ENCODE measurements around the gene SSMEM1. TPM values are rescaled to one million over a fixed set of nuclear protein-coding genes. Genes with fewer than 3 reads are reported as not detected.
A peak's percentile ranks its signal among the peaks of the same experiment; 100 is the strongest.
"Not testable (repeated sequence)": the region's sequence is repeated elsewhere in the genome, so short reads cannot be mapped to it uniquely, and the experiment has no call there.

The SSMEM1 gene
- not detected for total RNA-seq

- no peak for ATAC-seq
Measured at GRCh38 chr7:130207642-130208041, at the start of gene SSMEM1. Gene SSMEM1, plus strand, starts transcription at chr7:130207860. Its CDS starts 51 bp downstream, at chr7:130207911.

GRCh38 chr7:130160023-130160422 lies 47.6 kb upstream of the SSMEM1 start:
- Mint-ChIP-seq H3K4me1 (ENCODE audit: low read depth) (no peaks in the 10 kb centered on the region), H3K27me3 (ENCODE audit: low read depth) (no peaks in the 10 kb centered on the region), H3K4me3 (no peak overlapping the region), H3K36me3 (ENCODE audit: insufficient read depth) (peaks cover 42% of the 10 kb centered on the region), H3K9me3 (peaks cover 8% of the 10 kb centered on the region)
- no peak for ATAC-seq
- no peak for DNase-seq

More at GRCh38 chr7:130207642-130208041, at the start of gene SSMEM1:
- no peak for DNase-seq
- Mint-ChIP-seq H3K27me3 (ENCODE audit: low read depth) (no peaks in the 10 kb centered on the region), H3K4me1 (ENCODE audit: low read depth) (peaks cover 18% of the 10 kb centered on the region), H3K9me3 (no peaks in the 10 kb centered on the region), H3K4me3 (no peak within 1 kb of the TSS), H3K36me3 (ENCODE audit: insufficient read depth) (peaks cover 7% of the 10 kb centered on the region)

- Mint-ChIP-seq H3K36me3 (ENCODE audit: insufficient read depth) (peaks cover 46% of the 10 kb centered on the region), H3K4me3 (no peak overlapping the region), H3K27me3 (ENCODE audit: low read depth) (no peaks in the 10 kb centered on the region), H3K4me1 (ENCODE audit: low read depth) (no peaks in the 10 kb centered on the region), H3K9me3 (peaks cover 8% of the 10 kb centered on the region)
- DNase-seq (no peak), ATAC-seq (no peak)
Measured at GRCh38 chr7:130160455-130160854, 47.2 kb upstream of the SSMEM1 start.

- Mint-ChIP-seq H3K36me3 (ENCODE audit: insufficient read depth) (peaks cover 49% of the 10 kb centered on the region), H3K27me3 (ENCODE audit: low read depth) (no peaks in the 10 kb centered on the region), H3K4me1 (ENCODE audit: low read depth) (no peaks in the 10 kb centered on the region), H3K9me3 (peaks cover 8% of the 10 kb centered on the region), H3K4me3 (no peak overlapping the region)
- no peak for DNase-seq
- no peak for ATAC-seq
Measured at GRCh38 chr7:130162196-130162595, 45.5 kb upstream of the SSMEM1 start.

GRCh38 chr7:130174237-130174959 lies 33.3 kb upstream of the SSMEM1 start:
- peaks cover 38% of the 10 kb centered on the region for H3K36me3 Mint-ChIP-seq (ENCODE audit: insufficient read depth)
- no peak overlapping the region for H3K4me3 Mint-ChIP-seq
- H3K27me3 Mint-ChIP-seq (ENCODE audit: low read depth), result no peaks in the 10 kb centered on the region
- no peaks in the 10 kb centered on the region for H3K9me3 Mint-ChIP-seq
- H3K4me1 Mint-ChIP-seq (ENCODE audit: low read depth), result no peaks in the 10 kb centered on the region
- no peak for DNase-seq
- no peak for ATAC-seq

DNA sequence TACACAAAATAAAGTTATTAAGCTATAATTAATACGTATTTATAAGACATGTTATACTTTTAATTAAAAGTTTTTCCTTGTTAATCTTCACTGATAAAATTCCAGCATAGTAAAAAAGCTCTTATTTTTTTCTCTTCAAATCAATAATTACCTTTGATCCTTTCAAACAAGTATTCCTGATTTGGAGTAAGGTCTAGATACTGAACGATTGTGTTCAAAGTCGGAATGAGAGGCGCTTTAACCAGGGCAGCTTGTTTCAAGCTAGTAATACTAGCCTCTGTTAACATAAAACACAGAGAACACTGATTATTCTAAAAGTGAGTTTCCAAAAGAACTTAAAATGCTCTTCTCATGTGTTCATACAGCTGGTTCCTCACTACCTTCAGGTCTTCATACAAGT lies 29.4 kb upstream of the SSMEM1 start:
- peaks cover 20% of the 10 kb centered on the region for H3K4me1 Mint-ChIP-seq (ENCODE audit: low read depth)
- H3K27me3 Mint-ChIP-seq (ENCODE audit: low read depth), result no peaks in the 10 kb centered on the region
- no peak overlapping the region for H3K4me3 Mint-ChIP-seq
- DNase-seq, result no peak
- no peaks in the 10 kb centered on the region for H3K9me3 Mint-ChIP-seq
- peaks cover 37% of the 10 kb centered on the region for H3K36me3 Mint-ChIP-seq (ENCODE audit: insufficient read depth)
- no peak for ATAC-seq

DNA sequence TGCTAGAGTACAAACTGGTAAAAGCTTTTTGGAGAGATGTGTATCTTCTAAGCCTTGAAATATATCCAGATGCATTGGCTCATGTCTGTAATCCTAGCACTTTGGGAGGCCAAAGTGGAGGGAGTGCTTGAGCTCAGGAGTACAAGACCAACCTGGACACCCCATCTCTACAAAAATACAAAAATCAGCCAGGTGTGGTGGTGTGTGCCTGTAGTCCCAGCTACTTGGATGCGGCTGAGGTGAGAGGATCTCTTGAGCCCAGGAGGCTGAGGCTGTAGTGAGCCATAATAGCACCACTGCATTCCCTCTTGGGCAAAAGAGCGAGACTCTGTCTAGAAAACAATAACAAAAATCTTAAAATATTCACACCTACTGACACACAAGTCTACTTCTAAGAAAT lies 28.0 kb upstream of the SSMEM1 start:
- Mint-ChIP-seq H3K27me3 (ENCODE audit: low read depth) (no peaks in the 10 kb centered on the region), H3K9me3 (no peaks in the 10 kb centered on the region), H3K36me3 (ENCODE audit: insufficient read depth) (peaks cover 30% of the 10 kb centered on the region), H3K4me1 (ENCODE audit: low read depth) (peaks cover 23% of the 10 kb centered on the region), H3K4me3 (no peak overlapping the region)
- DNase-seq (no peak), ATAC-seq (no peak)

DNA sequence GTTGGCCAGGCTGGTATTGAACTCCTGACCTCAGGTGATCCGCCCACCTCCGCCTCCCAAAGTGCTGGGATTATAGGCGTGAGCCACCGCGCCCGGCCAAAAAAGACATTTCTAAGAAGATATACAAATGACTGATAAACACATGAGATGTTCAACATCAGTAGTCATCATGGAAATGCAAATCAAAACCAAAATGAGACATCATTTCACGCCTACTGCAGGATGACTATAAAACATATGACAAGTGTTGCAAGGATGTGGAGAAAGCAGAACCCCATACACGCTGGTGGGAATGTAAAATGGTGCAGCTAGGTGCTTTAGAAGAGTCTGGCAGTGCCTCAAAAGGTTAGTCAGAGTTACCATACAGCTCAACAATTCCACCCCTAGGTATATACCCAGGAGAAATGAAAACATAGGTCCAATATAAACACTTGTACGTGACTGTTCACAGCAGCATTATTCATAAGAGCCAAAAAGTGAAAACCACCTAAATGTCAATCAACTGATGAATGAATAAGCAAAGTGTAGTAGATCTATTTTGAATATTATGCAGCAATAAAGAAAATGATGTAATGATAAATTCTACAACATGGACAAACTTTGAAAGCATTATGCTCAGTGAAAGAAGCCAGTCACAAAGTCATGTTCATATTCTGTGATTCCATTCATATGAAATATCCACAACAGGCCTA lies 26.9 kb upstream of the SSMEM1 start:
- no peaks in the 10 kb centered on the region for H3K9me3 Mint-ChIP-seq
- H3K4me1 Mint-ChIP-seq (ENCODE audit: low read depth), result peaks cover 24% of the 10 kb centered on the region
- ATAC-seq, result peak; percentile 98
- no peak for DNase-seq
- no peaks in the 10 kb centered on the region for H3K27me3 Mint-ChIP-seq (ENCODE audit: low read depth)
- H3K4me3 Mint-ChIP-seq, result no peak overlapping the region
- H3K36me3 Mint-ChIP-seq (ENCODE audit: insufficient read depth), result peaks cover 30% of the 10 kb centered on the region

DNA sequence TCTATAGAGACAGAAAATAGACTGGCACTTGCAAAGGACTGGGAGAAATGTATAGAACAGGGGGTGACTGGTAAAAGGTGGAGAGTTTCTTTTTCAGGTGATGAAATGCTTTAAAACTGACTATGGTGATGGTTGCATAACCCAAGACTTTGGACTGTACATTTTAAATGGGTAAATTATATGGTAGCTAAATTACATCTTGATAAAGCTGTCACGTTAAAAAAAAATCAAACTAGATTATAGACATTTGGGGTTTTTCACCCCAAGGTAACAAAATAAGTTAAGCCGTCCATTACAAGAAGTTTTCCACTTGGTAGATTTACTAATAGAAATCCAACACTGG lies 26.4 kb upstream of the SSMEM1 start:
- Mint-ChIP-seq H3K4me1 (ENCODE audit: low read depth) (peaks cover 24% of the 10 kb centered on the region), H3K36me3 (ENCODE audit: insufficient read depth) (peaks cover 30% of the 10 kb centered on the region), H3K27me3 (ENCODE audit: low read depth) (no peaks in the 10 kb centered on the region), H3K9me3 (no peaks in the 10 kb centered on the region), H3K4me3 (no peak overlapping the region)
- ATAC-seq, result no peak
- no peak for DNase-seq

- no peak overlapping the region for H3K4me3 Mint-ChIP-seq
- no peaks in the 10 kb centered on the region for H3K9me3 Mint-ChIP-seq
- peaks cover 26% of the 10 kb centered on the region for H3K4me1 Mint-ChIP-seq (ENCODE audit: low read depth)
- DNase-seq (no peak), ATAC-seq (peak; percentile 20 to 27)
- H3K36me3 Mint-ChIP-seq (ENCODE audit: insufficient read depth), result peaks cover 28% of the 10 kb centered on the region
- H3K27me3 Mint-ChIP-seq (ENCODE audit: low read depth), result no peaks in the 10 kb centered on the region
Measured at GRCh38 chr7:130182990-130183389, 24.7 kb upstream of the SSMEM1 start.

DNA sequence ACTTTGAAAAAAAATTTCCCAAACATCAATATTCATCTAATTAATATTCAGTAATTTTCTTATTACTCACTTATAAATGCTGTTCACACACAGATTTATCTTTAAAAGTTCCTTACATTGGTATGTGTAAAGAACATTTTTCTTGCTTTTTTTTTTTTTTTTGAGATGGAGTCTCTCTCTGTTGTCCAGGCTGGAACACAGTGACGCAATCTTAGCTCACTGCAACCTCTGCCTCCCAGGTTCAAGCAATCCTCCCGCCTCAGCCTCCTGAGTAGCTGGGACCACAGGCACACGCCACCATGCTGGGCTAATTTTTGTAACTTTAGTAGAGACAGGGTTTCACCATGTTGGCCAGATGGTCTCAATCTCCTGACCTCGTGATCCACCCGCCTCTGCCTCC lies 23.3 kb upstream of the SSMEM1 start:
- not testable (repeated sequence) for ATAC-seq; H3K27me3 Mint-ChIP-seq (ENCODE audit: low read depth); DNase-seq; H3K4me3 Mint-ChIP-seq; H3K9me3 Mint-ChIP-seq
- peaks cover 26% of the 10 kb centered on the region for H3K36me3 Mint-ChIP-seq (ENCODE audit: insufficient read depth)
- peaks cover 26% of the 10 kb centered on the region for H3K4me1 Mint-ChIP-seq (ENCODE audit: low read depth)

- H3K36me3 Mint-ChIP-seq (ENCODE audit: insufficient read depth), result peaks cover 31% of the 10 kb centered on the region
- H3K9me3 Mint-ChIP-seq, result no peaks in the 10 kb centered on the region
- peaks cover 14% of the 10 kb centered on the region for H3K4me1 Mint-ChIP-seq (ENCODE audit: low read depth)
- no peak for DNase-seq
- ATAC-seq, result no peak
- no peaks in the 10 kb centered on the region for H3K27me3 Mint-ChIP-seq (ENCODE audit: low read depth)
- H3K4me3 Mint-ChIP-seq, result no peak overlapping the region
Measured at GRCh38 chr7:130187360-130187759, 20.3 kb upstream of the SSMEM1 start.

- DNase-seq, result no peak
- Mint-ChIP-seq H3K9me3 (no peaks in the 10 kb centered on the region), H3K27me3 (ENCODE audit: low read depth) (no peaks in the 10 kb centered on the region), H3K4me3 (no peak overlapping the region), H3K36me3 (ENCODE audit: insufficient read depth) (peaks cover 30% of the 10 kb centered on the region), H3K4me1 (ENCODE audit: low read depth) (peaks cover 4% of the 10 kb centered on the region)
- ATAC-seq, result no peak
Measured at GRCh38 chr7:130189343-130189742, 18.3 kb upstream of the SSMEM1 start.

DNA sequence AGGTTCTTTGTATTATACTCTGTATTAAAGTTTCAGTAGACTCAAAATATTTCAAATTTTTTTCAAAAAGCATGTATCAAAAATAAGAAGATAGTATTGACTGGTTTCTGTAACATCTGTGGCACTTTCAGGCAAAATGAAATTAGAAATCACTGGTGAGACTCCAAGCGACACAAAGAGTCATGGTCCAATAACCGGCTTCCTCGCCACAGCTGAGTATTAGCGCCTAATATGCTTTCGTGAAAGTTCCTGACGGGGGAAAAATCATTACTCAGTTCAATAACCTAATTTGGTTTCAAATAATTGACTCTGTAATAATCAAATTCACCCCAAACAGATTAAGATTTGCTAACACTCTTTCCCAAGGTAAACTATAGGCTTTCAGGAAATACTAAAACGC lies 15.9 kb upstream of the SSMEM1 start:
- ATAC-seq (no peak), DNase-seq (no peak)
- Mint-ChIP-seq H3K4me3 (no peak overlapping the region), H3K9me3 (no peaks in the 10 kb centered on the region), H3K27me3 (ENCODE audit: low read depth) (no peaks in the 10 kb centered on the region), H3K36me3 (ENCODE audit: insufficient read depth) (peaks cover 26% of the 10 kb centered on the region), H3K4me1 (ENCODE audit: low read depth) (no peaks in the 10 kb centered on the region)

- Mint-ChIP-seq H3K9me3 (no peaks in the 10 kb centered on the region), H3K36me3 (ENCODE audit: insufficient read depth) (peaks cover 30% of the 10 kb centered on the region), H3K4me3 (no peak overlapping the region), H3K27me3 (ENCODE audit: low read depth) (no peaks in the 10 kb centered on the region), H3K4me1 (ENCODE audit: low read depth) (no peaks in the 10 kb centered on the region)
- DNase-seq, result no peak
- no peak for ATAC-seq
Measured at GRCh38 chr7:130195396-130195795, 12.3 kb upstream of the SSMEM1 start.
